ENCODE data around the gene PI4KA.
"Not testable (repeated sequence)": the region's sequence is repeated elsewhere in the genome, so short reads cannot be mapped to it uniquely, and the experiment has no call there.

PI4KA gene

DNA sequence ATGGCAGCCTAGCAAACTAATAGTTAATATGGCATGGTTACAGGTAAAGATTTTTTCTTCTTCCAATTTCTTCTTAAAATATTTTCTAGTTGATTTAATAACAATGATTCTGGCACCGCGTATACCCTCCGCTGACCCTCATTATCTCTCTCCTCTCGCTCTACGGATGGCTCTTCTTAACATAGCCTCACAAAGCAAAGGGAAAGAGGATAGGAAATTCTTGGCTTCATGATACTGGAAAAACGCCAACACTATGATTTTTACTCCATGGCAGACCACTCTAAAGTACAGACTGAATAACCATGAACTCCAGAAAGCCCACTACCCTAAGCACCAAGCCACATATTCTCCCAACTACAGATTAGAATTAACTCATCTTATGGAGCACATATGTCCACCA is 6.1 kb downstream of the PI4KA start:
- in situ Hi-C loops (cut with MboI; ENCODE audit: low sequenced_read_pairs): loop anchor here (10.0 kb wide), 1 partner anchor 162 kb away; the partner anchor contains the start of gene P2RX6
- no peak for DNase-seq (ENCODE audit: low spot score in 2 of 2)
- H3K4me3 ChIP-seq: no peak overlapping the region
- no peaks in the 10 kb centered on the region for H3K36me3 ChIP-seq (replicated peaks)
- H3K4me1 ChIP-seq: peaks cover 7% of the 10 kb centered on the region; the same call in 1 of the 2 replicates
- H3K9me3 ChIP-seq: no peaks in the 10 kb centered on the region
- H3K27me3 ChIP-seq (ENCODE audit: low read depth): no peaks in the 10 kb centered on the region

DNA sequence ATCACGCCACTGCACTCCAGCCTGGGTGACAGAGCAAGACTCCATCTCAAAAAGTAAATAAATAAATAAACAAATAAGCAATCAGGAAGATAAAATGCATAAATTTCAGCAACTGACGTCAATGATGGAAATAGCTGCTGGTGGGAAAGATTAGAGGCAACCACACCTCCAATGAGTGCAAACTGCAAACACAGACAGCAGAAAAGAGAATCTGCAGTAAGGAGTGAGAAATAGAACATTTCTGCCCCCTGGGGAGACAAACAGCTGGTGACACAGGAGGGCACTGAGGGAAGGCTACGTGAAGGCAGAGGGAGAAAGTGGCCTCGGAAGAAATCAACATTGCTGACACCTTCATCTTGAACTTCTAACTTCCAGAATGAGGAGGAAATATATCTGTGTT is 6.5 kb downstream of the PI4KA start:
- in situ Hi-C loops (cut with MboI; ENCODE audit: low sequenced_read_pairs): loop anchor here (10.0 kb wide), 1 partner anchor 163 kb away; the partner anchor contains the start of gene P2RX6
- H3K4me1 ChIP-seq: peaks cover 4% of the 10 kb centered on the region; the same call in 1 of the 2 replicates
- H3K27me3 ChIP-seq (ENCODE audit: low read depth): no peaks in the 10 kb centered on the region
- no peak for DNase-seq (ENCODE audit: low spot score in 2 of 2)
- no peaks in the 10 kb centered on the region for H3K9me3 ChIP-seq
- H3K36me3 ChIP-seq (replicated peaks): no peaks in the 10 kb centered on the region
- no peak overlapping the region for H3K4me3 ChIP-seq

DNA sequence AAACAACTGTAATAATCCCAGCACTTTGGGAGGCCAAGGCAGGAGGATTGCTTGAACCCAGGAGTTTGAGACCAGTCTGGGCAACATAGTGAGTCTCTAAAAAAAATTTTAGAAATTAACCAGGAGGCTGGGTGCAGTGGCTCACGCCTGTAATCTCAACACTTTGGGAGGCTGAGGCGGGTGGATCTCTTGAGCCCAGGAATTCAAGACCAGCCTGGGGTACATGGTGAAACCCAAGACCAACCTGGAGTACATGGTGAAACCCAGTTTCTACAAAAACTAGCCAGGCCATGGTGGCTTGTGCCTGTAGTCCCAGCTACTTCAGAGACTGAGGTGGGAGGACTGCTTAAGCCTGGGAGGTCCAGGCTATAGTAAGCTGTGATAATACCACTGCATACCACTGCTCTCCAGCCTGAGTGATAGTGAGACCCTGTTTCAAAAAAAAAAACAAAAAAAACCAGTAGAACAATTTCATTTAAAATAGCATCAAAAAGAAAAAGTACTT is 11.2 kb downstream of the PI4KA start:
- no peak overlapping the region for H3K4me3 ChIP-seq
- H3K4me1 ChIP-seq: peaks cover 12% of the 10 kb centered on the region
- in situ Hi-C loops (cut with MboI; ENCODE audit: low sequenced_read_pairs): no loop called here
- H3K27me3 ChIP-seq (ENCODE audit: low read depth): no peaks in the 10 kb centered on the region
- no peak for DNase-seq (ENCODE audit: low spot score in 2 of 2)
- no peaks in the 10 kb centered on the region for H3K9me3 ChIP-seq
- no peaks in the 10 kb centered on the region for H3K36me3 ChIP-seq (replicated peaks)

DNA sequence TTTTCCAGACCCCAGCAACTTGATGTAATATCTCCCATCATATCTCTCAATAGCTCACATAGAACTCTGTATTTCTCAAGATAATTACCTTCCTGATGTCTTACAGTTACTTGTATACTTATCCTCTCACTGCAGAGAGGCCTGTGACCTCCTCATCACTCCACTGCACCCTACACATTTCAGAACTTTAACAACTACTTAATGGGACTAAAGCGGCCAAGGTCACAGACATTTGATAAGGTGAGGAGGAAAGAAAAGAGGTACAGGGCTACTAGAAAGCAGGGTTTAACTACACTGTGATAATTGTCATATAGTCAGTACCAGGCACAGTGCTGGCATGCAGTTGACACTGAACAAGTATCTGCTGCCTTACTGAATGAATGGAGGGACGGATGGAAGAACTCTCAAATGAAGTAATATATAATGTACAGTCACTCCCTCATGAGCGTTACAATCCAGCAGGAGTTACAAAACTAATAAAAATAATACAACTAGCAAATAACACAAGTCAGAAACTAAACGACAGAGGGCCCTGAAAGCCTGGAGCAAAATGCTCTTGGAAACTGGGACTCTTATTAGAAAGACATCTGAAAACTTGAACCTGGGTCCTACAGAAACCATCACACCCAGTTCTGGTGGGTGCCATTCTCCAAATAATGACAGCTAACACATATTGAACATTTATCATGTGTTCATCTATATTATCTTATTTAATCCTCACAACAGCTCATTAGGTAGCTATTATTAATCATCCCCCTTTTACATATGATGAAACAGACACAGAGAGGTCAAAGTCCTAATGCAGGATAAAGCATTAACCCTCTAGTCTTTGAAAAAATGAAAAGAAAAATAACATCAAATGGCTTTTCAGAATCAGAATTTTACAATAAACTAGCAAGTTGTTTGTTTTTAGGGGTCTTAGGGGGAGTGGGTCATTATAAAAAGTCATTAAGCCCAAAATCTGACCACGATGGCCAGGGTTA is 14.3 kb downstream of the PI4KA start:
- DNase-seq (ENCODE audit: low spot score in 2 of 2): no peak
- Histone ChIP-seq H3K4me1 (peaks cover 15% of the 10 kb centered on the region), H3K9me3 (no peaks in the 10 kb centered on the region), H3K27me3 (ENCODE audit: low read depth) (no peaks in the 10 kb centered on the region), H3K4me3 (no peak overlapping the region), H3K36me3 (replicated peaks) (no peaks in the 10 kb centered on the region)
- in situ Hi-C loops (cut with MboI; ENCODE audit: low sequenced_read_pairs): no loop called here

GRCh38 chr22:20843501-20843900 is 15.1 kb downstream of the PI4KA start:
- no peaks in the 10 kb centered on the region for H3K9me3 ChIP-seq
- in situ Hi-C loops (cut with MboI; ENCODE audit: low sequenced_read_pairs): no loop called here
- H3K4me3 ChIP-seq: no peak overlapping the region
- no peaks in the 10 kb centered on the region for H3K36me3 ChIP-seq (replicated peaks)
- H3K4me1 ChIP-seq: peaks cover 12% of the 10 kb centered on the region
- no peaks in the 10 kb centered on the region for H3K27me3 ChIP-seq (ENCODE audit: low read depth)
- DNase-seq (ENCODE audit: low spot score in 2 of 2): no peak

- DNase-seq (ENCODE audit: low spot score in 2 of 2): no peak
- Histone ChIP-seq H3K36me3 (replicated peaks) (no peaks in the 10 kb centered on the region), H3K4me3 (no peak overlapping the region), H3K4me1 (peaks cover 11% of the 10 kb centered on the region), H3K9me3 (no peaks in the 10 kb centered on the region), H3K27me3 (ENCODE audit: low read depth) (no peaks in the 10 kb centered on the region)
- in situ Hi-C loops (cut with MboI; ENCODE audit: low sequenced_read_pairs): no loop called here
These were observed 17.8 kb downstream of the PI4KA start for GRCh38 chr22:20840646-20841371.

DNA sequence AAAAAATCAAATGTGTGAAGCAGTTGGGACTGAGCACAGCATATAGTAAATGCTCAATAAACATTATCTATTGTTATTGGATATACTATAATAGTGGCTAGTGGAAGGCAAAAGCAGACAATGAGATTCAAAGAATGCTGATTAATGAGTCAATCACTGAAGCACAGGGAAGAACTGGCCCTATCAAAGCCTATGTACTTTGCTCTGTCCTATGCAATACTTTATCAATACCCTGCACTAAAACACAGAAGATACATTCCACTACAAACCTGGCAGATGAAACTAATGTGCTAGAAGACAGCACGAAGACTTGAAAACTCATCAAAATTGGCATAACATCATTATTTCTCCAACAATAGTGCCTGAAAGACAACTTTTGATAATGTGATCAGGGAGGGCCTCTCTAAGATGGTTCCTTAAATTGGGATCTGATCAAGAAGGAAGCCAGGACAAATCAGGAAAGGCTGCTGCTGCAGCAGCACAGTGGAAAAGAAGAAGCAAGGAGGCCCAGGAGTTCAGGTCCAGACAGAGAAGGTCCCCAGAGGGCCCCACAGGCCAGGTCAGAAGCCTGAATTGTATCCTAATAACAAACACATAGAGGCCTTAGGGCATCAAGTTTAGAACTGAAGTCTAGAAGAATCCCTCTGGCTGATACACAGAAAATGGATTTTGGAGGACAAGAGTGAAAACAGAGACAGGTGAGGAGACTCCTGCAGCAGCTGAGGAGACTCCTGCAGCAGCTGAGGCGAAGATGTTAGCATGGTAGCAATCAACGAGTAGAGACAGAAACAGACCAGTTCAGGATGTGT is 18.6 kb downstream of the PI4KA start:
- Histone ChIP-seq H3K4me1 (peaks cover 4% of the 10 kb centered on the region), H3K36me3 (replicated peaks) (no peaks in the 10 kb centered on the region), H3K27me3 (ENCODE audit: low read depth) (no peaks in the 10 kb centered on the region), H3K9me3 (no peaks in the 10 kb centered on the region), H3K4me3 (no peak overlapping the region)
- in situ Hi-C loops (cut with MboI; ENCODE audit: low sequenced_read_pairs): no loop called here
- no peak for DNase-seq (ENCODE audit: low spot score in 2 of 2)

DNA sequence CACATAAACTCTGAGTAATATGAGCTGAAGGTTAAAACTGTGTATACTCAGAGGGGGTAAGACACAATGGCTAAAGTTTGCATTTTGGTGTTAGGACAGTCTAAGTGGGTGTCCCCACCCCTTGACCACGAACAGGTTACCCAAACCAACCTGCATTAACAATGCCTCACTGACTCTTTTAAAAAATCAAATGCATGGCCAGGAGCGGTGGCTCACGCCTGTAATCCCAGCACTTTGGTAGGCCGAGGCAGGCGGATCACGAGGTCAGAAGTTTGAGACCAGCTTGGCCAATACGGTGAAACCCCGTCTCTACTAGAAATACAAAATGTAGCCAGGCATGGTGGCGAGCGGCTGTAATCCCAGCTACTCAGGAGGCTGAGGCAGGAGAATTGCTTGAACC is 19.3 kb downstream of the PI4KA start:
- DNase-seq (ENCODE audit: low spot score in 2 of 2); H3K27me3 ChIP-seq (ENCODE audit: low read depth); H3K4me1 ChIP-seq: not testable (repeated sequence)

GRCh38 chr22:20836987-20837823 is 21.4 kb downstream of the PI4KA start:
- in situ Hi-C loops (cut with MboI; ENCODE audit: low sequenced_read_pairs): no loop called here
- H3K9me3 ChIP-seq: no peaks in the 10 kb centered on the region
- H3K36me3 ChIP-seq (replicated peaks): peaks cover 15% of the 10 kb centered on the region; the same call in 1 of the 2 replicates
- no peak overlapping the region for H3K4me3 ChIP-seq
- DNase-seq (ENCODE audit: low spot score in 2 of 2): no peak
- H3K27me3 ChIP-seq (ENCODE audit: low read depth): no peaks in the 10 kb centered on the region
- H3K4me1 ChIP-seq: peaks cover 3% of the 10 kb centered on the region; the same call in 1 of the 2 replicates

More for the DNA sequence above, 19.3 kb downstream of the PI4KA start:
- H3K36me3 ChIP-seq (replicated peaks); in situ Hi-C loops (cut with MboI; ENCODE audit: low sequenced_read_pairs); H3K9me3 ChIP-seq; H3K4me3 ChIP-seq: not testable (repeated sequence)

- no peak overlapping the region for H3K4me3 ChIP-seq
- no peaks in the 10 kb centered on the region for H3K9me3 ChIP-seq
- H3K27me3 ChIP-seq (ENCODE audit: low read depth): no peaks in the 10 kb centered on the region
- no peaks in the 10 kb centered on the region for H3K4me1 ChIP-seq
- peaks cover 25% of the 10 kb centered on the region for H3K36me3 ChIP-seq (replicated peaks)
- no peak for DNase-seq (ENCODE audit: low spot score in 2 of 2)
- in situ Hi-C loops (cut with MboI; ENCODE audit: low sequenced_read_pairs): no loop called here
These were observed 23.9 kb downstream of the PI4KA start for GRCh38 chr22:20834725-20835124.

DNA sequence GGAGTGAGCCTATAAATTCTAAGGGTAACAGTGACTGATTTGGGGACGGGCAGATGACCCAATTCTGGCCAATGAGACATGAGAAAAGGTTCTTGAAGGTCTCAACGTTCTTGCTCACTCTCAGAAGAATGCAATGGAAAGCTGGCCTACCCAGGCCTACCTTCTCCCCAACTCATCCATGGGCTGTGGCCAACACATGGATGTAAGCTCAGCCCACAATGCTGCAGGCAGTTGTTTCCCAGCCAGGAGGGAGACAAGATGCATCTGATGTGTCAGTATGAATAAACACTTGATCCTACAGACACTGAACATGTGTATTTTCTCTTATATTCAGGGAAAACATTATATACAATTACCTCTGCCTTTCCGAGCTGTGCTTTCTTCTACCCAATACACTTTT is 24.4 kb downstream of the PI4KA start:
- H3K4me3 ChIP-seq: no peak overlapping the region
- no peaks in the 10 kb centered on the region for H3K9me3 ChIP-seq
- in situ Hi-C loops (cut with MboI; ENCODE audit: low sequenced_read_pairs): no loop called here
- no peak for DNase-seq (ENCODE audit: low spot score in 2 of 2)
- peaks cover 25% of the 10 kb centered on the region for H3K36me3 ChIP-seq (replicated peaks)
- H3K27me3 ChIP-seq (ENCODE audit: low read depth): no peaks in the 10 kb centered on the region
- no peaks in the 10 kb centered on the region for H3K4me1 ChIP-seq

DNA sequence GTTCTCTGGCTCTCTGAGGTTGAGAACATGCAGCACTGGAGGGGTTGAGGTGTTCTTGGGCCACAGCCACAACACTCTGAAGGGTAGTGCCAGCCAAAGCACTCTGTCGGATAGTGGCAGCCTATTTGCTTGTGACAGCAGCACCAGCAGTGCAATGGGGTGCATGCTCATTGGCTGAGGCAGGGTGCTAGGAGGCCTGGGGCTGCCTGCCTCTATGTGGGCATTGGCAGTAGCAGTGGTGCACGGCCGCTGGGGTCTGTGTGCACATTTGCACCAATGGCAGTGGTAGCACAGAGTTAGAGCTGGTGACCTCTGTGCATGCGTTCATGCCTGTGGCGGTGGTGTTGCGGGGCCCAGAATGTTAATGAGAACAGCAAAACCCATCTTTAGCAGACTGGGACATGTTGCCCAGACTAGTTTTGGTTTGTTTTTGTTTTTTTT is 25.4 kb downstream of the PI4KA start:
- in situ Hi-C loops (cut with MboI; ENCODE audit: low sequenced_read_pairs): no loop called here
- H3K36me3 ChIP-seq (replicated peaks): peaks cover 25% of the 10 kb centered on the region
- H3K9me3 ChIP-seq: 0 out of 2 replicates have a peak, but pooled peaks cover under 1% of the 10 kb centered on the region

More for the DNA sequence above, 25.4 kb downstream of the PI4KA start:
- Histone ChIP-seq H3K4me3 (no peak overlapping the region), H3K4me1 (no peaks in the 10 kb centered on the region), H3K27me3 (ENCODE audit: low read depth) (no peaks in the 10 kb centered on the region)
- DNase-seq (ENCODE audit: low spot score in 2 of 2): no peak

Data from HAP-1 (cell line).